Stimulated activated CD4-positive, alpha-beta T cell treated with anti-CD3 and anti-CD28 coated beads, Interleukin-12 subunit alpha, Interleukin-12 subunit beta, amount 100 ng/mL, for 24 hours (primary cell): ENCODE results near the gene MID1IP1.

Source experiments
- DNase-seq, 2 experiments: peaks; one replicate each; pipeline ENCODE4 v3.0.0-alpha.2; 2020; ENCODE audit warnings: low read depth in 2 of 2

MID1IP1 gene

GRCh38 chrX:38811515-38812243 lies 10.4 kb downstream of the MID1IP1 start:
- DNase-seq = no peak

- DNase-seq = peak in 1 of 2 experiments; percentile 1
Observed at GRCh38 chrX:38816155-38816554, 14.9 kb downstream of the MID1IP1 start.

- no peak for DNase-seq
Observed at GRCh38 chrX:38817004-38817703, 15.9 kb downstream of the MID1IP1 start.

DNA sequence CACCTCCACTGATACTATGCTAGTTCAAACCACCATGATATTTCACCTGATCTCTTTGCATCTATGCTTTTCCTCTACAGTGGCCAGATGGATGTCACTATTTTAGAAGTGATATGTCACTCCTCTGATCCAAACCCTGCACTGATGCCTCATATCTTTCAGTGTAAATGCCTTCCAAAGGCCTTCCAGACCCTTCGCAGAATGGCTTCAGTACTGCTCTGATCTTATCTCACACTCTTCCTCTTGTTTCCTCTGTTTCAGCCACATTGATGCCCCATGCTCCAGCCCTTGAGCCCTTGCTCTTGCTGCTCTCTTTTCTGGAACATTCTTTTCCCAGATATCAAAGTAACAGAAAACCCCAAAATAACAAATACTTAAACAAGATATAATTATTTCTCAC lies 17.9 kb downstream of the MID1IP1 start:
- DNase-seq = no peak

- no peak for DNase-seq
Observed at GRCh38 chrX:38819709-38820108, 18.4 kb downstream of the MID1IP1 start.

GRCh38 chrX:38820751-38821150 lies 19.5 kb downstream of the MID1IP1 start:
- DNase-seq = no peak

GRCh38 chrX:38824176-38824575 lies 22.9 kb downstream of the MID1IP1 start:
- no peak for DNase-seq

DNA sequence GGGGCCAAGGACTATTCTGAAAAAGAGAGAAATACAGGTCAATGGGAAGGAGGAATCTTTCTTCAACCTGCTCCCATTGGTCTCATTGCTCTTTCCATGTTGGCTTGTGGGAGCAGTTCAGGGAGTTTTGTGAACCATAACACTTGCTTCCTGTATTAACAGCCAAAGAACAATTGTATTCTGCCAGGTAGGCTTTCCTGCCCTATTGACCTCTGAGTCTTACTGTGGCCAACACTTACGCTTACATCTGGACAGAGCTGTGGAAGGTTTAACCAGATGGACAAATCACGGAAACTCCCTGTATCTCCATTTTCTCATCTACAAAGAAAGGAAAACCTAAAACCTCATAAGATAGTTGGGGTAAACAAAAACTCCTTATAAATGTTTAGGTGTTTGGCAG lies 30.7 kb downstream of the MID1IP1 start:
- DNase-seq = no peak

DNA sequence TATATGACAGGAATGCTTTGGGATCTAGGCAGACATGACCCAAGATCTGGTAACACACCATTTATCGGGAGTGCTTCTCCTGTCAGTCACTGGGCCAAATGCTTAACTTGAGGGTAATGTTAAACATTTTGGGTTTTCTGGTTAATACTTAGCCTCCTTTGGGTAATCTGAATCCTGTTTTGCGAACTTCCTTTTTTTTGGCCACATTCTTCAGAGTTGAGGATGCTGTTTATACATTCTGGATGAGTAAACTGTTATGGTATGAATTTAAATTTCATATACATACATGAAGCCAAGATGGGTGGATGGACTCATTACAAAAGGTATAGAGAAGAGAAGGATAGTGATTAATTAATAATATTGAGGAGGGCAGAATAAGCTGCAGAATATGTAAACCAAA lies 36.1 kb downstream of the MID1IP1 start:
- DNase-seq = no peak

- DNase-seq = no peak
Observed at GRCh38 chrX:38839277-38839676, 38.0 kb downstream of the MID1IP1 start.

DNA sequence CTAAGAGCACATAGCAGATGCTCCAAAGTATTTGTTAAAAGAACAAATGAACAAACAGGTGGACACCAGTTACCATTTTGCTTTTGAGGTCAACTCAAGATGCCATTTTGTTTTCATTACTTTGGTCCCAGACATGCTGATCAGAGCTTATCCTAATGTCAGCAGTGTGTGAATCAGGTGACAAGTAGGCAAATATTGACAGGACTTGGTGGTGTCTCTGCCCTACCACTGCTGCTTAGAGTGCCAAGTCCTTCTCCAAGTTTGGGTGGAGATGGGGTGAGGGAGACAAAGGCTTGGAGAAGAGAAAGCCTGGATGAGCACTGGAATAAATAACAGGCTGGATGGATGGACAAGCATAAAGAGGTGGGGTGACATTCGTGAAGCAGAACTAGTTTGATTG lies 38.7 kb downstream of the MID1IP1 start:
- no peak for DNase-seq

GRCh38 chrX:38841750-38842149 lies 40.5 kb downstream of the MID1IP1 start:
- DNase-seq = no peak

DNA sequence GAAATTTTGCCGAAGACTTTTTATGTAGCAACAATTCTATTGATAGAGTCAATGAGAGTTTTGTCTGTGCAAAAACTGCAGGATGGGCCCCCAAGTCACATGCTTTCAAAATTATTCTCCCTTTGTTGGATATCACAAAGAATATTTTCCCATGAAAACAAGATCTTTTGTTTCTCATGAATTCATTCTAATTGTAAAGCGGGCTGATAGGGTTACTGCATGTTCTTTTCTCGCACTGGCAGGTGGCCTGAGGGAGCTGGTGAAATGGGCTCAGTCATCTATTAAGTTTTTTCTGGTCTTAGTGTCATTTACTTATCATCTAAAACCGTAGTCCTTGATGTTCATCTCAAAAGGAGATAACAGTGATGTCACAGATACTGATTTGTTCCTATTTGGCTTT lies 44.2 kb downstream of the MID1IP1 start:
- no peak for DNase-seq

- DNase-seq = no peak
Observed at GRCh38 chrX:38847206-38847902, 46.1 kb downstream of the MID1IP1 start.

- DNase-seq = no peak
Observed at GRCh38 chrX:38847903-38848230, 46.6 kb downstream of the MID1IP1 start.

- DNase-seq = no peak
Observed at GRCh38 chrX:38848671-38849455, 47.6 kb downstream of the MID1IP1 start.

DNA sequence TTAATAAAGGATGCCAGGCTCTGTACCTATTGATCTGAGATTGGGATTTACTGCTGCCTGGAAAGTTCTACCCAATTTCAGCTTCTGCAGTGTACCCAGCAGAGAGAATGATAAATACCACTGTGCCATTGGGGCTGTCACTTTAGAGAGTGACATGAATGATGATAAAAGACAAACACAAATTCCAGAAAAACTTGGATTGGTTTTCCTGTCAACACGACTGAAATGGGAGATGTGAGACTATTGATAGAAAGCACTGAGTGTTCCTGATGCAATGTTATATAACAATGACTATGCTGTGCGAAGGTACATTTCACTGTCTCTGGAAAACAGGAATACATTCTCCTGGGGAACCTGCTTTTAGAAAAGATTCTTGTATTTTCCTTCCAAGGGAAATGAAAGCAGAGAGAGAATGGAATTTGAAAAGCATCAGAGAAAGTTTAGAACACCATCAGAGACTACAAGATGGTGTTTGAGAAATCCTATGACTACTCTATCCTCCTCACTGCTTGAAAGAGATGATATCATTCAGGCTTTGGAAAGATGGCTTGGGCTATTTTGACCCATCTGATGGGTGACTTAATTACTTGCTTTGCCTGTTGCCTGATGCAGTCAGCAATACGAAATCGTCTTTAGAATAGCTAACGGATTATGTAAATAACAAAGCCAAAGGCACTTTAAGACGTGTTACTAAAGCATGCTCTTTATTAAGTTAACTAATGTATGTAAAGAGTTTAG lies 49.7 kb downstream of the MID1IP1 start:
- no peak for DNase-seq

- DNase-seq = no peak
Observed at GRCh38 chrX:38854305-38854704, 53.0 kb downstream of the MID1IP1 start.
